HG02885 (cell line): ENCODE measurements around the gene SPA17.
A peak's percentile ranks its signal among the peaks of the same experiment; 100 is the strongest.

Experiments
- ATAC-seq: cut with Tn5 transposase; IDR thresholded peaks from one replicate; pipeline ENCODE4 v1.9.1; 2021; ENCODE audit warnings: mild to moderate bottlenecking; ENCODE audit not compliant: unreplicated experiment, poor library complexity

The SPA17 gene

DNA sequence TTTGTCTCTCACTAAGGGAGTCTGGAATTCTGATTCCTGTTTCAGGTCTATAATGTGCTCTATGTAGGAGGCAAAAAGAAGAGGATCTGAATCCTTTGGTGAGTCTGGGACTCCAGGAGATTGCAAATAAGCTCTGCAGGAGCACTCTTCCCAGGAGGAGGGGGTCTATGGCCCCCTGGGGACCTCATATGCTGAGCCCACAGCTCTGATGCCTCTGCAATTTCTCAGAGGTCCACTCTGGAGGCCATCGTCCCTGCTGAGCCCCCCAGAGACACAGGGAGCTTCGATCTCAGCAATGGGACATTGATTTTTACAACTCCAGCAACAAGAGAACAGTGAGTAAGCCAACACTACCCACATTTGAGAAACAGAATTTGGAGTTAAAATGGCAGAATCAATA lies 45.8 kb downstream of the SPA17 start:
- no peak for ATAC-seq

DNA sequence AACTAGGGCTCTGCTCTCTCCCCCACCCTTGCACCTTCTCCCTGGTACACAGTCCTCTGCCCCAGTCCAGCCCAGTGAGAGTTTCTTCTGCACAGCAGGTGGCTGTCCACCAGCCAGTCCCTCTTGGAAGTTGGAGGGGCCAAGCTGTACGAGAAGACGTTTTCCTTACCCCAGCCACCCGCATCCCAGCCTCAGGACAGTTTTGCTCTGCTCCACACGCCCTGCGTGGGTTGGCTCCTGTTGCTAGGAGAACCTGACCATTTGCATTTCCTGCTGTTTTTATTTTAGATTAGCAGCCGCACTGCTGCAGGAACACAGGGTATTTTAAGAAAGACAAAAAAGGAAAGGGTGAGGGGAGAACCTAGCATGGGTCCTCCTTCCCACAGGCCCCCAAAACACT lies 48.5 kb downstream of the SPA17 start:
- ATAC-seq, result no peak

DNA sequence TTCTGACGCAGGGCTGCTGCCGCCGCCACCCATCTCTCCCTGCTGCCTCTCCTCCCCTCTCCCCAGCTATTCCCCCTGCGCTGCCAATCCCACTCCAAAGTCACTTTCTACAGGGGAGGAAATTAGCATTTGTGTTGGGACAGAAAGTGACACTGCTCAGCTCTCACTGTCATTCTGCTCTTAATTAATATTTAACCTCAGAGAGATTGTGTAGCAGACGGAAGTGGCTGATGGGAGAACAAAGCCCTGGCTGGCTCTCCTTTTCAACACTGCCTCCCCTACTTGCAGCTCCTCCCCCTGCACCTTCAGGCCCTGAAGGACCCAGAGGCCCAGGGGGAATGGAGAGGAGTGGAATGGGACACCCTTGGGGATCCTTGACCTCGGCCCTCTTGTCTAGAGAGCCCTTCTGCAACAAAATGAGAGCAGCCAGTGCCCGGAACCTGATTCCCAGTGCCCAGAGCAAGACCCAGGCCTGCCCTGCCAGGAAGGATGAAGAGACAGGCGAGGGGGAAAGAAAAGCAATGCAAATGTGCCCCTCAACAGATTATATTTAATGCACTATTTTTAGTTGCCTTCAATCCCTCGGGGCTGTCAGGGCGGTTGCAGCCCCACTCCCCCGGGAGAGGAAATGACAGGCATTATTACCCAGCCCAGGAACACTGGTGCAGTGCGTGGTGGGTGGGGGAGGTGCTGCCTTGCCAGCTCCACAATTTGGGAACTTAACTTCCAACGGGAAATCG lies 51.4 kb downstream of the SPA17 start:
- peak; percentile 65 for ATAC-seq

DNA sequence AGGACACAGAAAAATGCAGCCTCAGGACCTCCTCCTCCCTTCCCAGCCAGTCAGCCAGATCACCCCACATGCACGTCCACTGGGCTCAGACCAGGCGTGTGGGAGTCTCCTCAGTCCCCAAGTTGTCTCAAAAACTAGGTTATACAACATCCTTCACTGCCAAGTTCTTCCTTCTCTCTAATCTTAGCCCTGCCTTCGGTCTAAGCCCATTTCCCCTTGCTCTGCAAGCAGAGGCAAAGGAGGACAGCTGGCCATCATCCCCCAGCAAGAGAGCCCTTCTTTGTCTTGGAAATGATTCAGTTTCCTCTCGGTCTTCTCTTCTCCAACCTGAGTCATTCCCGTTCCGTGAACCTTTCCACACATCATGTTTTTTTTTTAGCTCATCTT lies 52.0 kb downstream of the SPA17 start:
- peak; percentile 15 for ATAC-seq

DNA sequence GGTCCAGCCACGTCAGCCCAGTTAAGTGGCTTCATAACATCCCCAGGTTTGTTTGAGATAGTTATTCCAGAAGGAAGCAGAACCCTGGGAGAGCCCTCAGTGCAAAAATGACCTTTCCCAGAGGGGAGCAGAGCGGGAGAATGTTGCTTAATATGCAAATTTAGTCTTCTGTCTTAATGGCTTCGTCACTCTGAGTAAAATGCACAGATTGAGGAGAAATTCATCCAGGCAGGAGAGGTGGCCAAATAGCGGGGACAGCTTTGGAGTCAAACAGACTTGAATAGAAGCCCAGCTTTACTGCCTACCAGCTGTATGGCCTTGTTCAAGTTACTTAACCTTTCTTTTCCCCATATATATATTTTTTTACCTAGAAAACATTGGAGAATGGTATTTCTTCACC lies 53.8 kb downstream of the SPA17 start:
- no peak for ATAC-seq

DNA sequence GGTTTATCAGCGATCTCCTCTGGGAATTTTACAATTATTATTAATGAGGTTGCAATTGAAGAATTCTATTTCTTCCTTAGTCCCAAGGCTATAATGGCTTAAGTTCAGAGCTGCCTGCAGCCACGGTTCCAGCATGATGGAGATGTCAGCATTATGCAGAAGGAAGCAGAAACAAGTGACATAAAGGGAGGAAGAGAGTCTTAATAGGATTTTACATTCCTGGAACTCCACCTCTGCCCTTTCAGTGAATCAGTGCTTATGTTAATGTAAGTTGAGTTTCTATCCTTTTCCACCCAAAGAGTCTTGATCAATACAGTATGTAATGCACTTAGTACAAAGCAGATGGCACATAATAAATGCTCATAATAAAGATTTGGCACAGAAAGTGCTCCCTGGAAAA lies 54.4 kb downstream of the SPA17 start:
- no peak for ATAC-seq

DNA sequence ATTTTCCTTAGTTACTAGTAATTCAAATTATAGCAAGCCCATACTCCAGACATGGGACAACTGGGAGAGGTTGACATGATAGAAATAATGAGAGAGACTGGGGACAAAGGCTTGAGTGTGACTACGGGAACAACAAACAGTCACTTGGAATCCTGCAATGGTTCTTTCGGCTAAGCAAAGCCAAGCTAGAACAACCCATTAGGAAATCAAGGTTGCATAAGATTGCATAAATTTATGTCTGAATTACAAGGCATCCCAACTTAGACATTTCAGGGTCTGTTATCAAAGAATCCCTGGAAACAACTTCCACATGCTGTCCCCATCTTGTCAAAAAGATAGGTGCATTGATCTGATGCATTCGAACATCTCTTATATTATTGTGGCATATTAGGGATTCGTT lies 55.9 kb downstream of the SPA17 start:
- ATAC-seq, result no peak

DNA sequence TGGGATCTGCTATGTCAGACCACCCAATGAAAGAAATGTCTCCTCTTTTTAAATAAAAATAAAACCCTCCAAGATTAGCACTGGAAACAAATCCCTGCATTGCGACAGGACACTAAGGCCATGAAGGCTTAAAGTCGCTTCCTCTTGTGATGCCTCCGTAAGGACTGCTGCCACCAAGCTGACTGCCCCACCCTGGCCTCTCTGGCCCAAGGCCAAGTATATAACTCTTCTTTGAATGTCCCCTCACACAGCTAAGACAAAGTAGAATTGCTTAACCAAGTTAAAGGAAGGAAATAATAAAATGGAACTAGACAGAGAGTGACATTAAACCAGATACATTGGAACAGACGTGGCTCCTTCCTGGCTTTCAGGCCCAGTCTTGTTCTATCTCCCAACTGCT lies 58.5 kb downstream of the SPA17 start:
- ATAC-seq, result no peak

DNA sequence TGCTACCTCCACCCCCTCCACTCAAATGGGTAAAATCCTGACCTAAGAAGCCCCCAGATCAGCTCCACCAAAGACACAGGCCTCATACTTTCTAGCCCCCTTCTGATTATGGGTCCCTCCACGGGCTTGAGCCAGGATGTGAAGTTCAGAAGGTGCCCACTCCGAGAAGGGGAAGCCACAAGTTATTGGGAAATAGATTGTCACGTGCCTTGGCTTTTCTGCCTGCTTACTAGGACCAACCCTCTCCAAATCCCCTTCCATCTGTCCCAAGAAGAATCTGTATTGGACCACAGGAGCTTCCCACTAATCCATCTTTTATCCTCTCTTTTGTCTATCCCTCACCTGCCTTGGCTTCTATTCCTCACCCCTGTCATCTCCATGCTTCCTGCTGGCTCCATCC lies 63.0 kb downstream of the SPA17 start:
- ATAC-seq, result no peak

DNA sequence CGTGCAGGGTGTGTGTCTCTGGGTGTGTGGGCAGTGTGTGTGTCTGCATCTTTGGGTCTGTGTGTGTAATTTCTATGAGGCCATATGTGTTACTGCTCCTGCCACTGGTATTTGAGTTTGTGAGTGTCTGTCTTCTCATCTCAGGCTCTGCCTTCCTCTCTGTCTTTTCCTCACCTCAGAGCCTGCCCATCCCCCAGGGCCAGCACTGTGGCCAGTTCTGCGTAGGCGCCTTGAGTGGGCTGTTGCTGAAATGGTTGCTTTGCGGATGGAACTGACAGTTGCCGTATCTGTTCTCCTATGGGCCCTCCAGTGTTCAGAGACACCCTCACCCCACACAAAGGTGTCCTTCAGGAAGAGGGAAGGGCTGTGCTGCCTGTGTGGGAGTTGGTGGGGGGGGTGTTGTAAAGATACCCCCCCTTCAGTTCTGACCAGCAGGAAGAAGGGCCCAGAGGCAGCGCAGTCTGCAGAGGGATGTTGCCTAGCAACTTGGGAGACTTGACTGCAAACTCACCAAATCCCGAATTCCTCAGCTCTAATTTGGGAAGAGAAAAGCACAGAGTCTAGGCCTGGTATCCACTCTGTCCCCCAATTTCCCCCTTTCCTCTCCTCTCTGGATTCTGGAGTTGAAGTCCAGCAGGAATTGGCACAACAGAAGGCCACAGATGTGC lies 64.1 kb downstream of the SPA17 start:
- no peak for ATAC-seq

DNA sequence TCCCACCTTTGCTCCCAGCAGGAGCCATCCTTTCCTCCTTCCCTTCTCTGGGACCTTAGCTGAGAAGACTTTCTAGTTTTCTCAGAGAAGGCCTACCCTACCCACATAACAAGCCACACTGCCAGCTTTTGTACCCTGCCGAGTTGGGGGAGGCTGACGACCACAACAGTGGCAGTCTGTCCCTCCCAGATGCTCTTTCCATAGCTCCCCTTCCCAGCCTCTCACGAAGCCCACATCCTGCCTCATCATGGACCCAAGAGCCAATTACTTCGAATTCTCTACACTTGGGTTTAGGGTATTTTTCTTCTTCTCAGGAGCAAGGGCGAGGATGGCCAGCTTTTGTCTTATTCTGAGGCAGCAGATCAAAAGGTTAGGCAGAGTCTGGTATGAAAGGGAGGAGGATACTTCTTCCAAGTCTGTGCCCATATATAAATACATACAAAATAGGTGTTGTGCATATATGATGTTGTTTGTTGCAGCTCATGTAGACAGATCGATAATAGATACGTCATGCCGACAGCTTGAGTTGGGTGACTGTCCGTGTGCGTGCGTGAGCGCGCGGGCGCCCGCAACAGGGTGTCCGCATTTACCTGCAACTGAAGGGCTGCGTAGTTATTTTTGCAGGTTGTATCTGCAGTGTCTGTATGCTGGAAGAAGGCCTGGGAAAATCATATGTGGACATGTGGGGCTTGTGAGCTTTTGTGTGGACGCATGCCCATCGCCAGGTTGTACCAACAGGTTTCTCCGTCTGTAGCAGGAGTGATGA lies 65.2 kb downstream of the SPA17 start:
- no peak for ATAC-seq

DNA sequence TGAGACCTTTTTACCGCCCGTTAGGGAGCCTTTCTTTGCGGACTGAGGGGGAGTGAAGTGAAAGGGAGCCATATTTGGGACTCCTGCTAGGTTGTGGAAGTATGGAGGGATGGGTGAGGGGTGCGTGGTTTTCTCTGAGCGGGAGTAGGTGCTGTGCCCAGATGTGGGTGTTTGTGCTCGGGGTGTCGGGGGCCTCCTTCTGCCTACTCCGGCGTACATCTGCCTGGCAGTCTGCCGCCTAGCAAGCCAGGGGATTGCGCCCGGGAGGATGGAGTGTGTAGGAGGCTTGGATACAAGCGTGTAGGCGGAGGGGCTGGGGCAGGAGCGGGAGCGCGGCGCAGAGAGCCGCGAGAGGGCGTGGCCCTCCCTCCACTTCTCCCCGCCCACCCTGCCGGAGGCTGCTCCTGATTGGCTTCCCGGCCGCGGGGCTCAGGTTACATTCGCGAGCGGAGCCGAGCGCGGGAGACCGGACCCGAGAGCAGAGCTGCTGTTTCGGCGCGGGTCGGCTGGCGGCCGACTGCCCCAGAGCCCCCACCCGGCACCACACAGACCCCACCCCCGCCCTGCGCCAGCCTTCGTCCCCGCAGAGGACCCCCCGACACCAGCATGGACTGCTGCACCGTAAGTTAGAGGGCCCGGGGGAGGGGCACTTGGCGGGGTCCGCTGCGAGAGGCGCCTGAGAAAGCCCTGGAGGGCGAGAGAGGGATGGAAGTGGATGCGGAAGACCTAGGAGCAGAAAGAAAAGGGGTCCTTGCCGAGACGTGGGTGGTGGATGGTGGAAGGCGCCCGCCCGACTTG lies 66.0 kb downstream of the SPA17 start, which contains the start of gene NRGN:
NRGN (plus strand) TSS at position 464 of the 798 bp plus-strand sequence; CDS start at position 607, 143 bp downstream.
- peak; percentile 99 for ATAC-seq

DNA sequence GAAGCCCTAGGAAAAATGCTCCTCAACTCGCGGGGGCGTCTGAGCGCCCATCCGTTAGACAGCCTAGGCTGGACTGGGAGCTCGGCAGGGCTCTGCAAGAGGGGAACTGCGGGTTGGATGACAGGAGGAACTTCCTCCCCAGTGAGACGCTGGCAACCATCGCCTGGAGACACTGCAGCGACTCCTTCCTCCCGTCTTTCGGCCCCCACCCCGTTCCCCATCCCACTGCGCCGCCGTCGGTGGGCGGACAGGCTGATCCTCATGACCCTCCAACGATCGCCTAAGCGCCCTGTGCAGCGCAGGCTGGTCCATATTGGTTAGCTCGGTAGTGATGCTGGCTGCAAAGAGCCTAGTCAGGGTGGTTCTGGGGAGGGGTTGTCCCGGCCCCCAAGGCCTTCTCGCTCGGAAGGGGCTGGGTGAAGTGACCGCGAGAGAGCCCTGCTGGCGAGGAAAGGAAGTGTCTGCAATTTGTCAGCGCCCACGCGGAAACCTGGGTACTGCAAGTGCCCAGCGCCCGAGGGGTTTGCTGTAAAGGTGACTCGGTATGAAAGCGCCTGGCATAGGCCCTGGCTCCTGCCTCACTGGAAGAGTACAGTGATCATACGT lies 66.7 kb downstream of the SPA17 start:
- peak; percentile 33 for ATAC-seq

DNA sequence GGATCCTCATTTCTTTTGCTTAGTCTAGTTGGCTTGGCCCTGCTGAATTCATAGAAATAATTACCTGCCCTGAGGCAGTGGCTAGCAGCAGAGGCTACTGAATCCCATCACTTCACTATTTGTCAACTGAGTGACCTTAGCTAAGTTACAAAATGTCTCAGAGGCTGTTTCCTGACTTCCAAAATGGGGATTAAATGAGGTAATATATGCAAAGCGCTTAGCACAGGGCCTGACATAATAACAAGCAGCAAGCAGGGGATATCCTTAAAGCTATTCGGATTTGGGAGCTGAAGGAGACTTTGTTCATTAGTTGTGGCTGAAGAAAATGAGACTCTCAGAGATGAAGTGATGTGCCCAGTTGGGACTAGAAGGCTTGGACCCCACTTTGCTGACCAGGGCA lies 68.9 kb downstream of the SPA17 start:
- ATAC-seq, result no peak

DNA sequence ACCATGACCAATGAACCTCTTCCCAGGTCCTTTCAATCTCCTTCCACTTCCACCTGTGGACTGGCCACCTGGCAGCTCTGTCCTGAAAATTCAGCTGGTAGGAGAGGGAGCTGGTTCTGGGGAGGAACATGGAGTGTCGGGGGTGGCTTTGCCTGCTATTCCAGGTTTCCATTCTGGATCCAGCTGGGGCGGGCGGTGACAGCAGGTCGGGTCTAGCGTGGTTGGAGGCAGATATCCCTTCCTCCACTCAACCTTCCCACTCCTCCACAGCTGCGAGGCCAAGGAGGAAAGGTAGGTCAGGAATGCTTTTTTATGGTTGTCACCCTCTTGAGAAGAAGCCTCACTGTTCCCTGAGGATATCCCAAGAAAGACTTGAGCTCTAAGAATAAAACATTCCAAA lies 69.3 kb downstream of the SPA17 start:
- no peak for ATAC-seq

DNA sequence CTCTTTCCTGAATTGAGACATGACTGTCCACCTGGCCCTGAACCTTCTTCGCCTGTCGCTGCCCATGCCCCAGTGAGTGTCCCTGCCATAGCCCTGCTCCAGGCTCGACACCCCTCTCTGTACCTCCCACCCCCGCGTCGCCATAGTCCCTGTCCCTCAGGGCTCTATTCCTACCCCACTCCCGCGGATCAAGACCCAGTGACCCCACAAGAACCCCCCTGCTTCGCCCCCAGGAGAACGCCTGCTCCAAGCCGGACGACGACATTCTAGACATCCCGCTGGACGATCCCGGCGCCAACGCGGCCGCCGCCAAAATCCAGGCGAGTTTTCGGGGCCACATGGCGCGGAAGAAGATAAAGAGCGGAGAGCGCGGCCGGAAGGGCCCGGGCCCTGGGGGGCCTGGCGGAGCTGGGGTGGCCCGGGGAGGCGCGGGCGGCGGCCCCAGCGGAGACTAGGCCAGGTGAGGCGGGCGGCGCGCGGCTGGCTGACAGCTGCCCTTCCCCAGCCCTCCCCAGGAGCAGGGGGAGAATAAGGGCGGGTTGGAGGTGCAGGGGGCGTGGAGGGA lies 71.6 kb downstream of the SPA17 start:
- ATAC-seq, result no peak

DNA sequence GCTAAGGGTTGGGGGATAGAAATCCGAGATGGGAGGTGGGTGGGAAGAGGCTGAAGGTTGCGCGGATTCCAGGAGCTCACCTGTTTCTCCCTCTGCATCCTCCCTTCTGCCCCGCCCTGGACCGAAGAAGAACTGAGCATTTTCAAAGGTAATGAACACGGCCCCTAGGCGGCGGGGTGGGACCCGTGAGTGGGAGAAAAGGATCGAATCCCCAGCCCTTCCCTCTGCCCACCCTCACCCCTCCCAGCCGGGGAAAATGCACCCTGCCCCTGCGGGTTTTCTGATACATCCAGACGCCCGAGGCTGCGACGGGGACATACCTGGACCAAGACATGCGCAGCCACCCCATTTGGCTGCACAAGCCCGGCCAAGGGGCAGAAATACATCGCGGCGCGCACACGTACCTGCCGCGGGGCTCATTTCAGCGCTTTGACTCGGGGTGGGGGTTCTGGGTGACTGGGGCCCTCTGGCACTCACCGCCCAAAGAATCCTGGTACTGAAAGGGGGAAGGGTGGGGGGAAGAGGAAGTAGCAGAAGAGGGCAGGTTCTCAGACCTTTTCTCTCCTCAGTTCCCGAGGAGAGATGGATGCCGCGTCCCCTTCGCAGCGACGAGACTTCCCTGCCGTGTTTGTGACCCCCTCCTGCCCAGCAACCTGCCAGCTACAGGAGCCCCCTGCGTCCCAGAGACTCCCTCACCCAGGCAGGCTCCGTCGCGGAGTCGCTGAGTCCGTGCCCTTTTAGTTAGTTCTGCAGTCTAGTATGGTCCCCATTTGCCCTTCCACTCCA lies 72.3 kb downstream of the SPA17 start:
- peak; percentile 20 for ATAC-seq

DNA sequence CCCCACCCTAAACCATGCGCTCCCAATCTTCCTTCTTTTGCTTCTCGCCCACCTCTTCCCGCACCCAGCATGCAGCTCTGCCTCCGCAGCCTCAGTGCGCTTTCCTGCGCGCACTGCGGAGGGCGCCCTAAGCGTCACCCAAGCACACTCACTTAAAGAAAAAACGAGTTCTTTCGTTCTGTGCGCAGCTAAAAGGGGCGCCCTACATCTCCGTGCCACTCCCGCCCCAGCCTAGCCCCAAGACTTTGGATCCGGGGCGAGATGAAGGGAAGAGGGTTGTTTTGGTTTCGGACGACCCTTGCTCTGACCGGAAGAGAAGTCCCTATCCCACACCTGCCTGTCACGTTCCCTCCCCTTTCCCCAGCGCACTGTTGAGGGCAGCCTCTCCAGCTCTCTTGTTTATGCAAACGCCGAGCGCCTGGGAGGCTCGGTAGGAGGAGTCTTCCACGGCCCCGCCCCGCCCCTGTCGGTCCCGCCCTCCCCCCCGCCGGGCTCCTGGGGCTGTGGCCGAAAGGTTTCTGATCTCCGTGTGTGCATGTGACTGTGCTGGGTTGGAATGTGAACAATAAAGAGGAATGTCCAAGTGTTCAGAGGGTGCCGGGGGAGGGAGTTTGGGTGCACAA lies 73.0 kb downstream of the SPA17 start:
- peak; percentile 94 for ATAC-seq
